Measurements from ENCODE around the gene MXD1. TPM values are rescaled to one million over a fixed set of nuclear protein-coding genes. Genes with fewer than 3 reads are reported as not detected.
A peak's percentile ranks its signal among the peaks of the same experiment; 100 is the strongest.

The MXD1 gene
- total and polyA plus RNA-seq, 9 of the 15 experiments (the other 6 are each of a cell fraction or from before 2014, with no cell fraction given), result 6.7 to 35.9 (median 11.0) TPM

DNA sequence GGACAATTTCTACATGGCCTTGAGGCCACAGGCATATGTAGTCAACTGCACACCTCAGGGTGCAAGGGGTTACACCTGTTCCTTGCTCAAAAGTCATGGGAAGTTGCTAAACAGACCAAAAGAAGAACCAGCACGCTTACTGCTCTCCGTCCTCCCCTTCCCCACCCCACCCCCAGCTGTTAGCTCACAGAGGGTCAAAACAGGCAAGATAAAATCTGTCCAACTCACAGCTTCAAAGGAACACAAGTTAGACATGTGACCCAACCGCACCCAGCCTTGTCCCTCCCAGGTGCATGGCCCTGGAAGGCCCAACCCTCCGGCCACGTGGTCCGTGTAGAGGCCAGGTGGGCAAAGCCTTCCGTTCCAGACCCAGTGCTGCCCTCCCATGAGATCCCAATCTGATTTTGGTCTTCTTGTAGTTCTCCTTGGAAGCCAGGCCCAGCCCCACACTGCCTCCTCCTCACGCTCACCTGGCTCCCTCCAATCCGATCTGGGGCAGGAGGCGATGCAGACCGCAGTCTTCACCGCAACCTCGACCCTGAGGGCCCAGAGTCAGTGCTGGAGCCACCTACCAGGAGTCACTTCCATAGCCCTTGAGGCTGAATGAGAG is 61.0 kb downstream of the MXD1 start (continued):
- TF ChIP-seq, protein P1, sequence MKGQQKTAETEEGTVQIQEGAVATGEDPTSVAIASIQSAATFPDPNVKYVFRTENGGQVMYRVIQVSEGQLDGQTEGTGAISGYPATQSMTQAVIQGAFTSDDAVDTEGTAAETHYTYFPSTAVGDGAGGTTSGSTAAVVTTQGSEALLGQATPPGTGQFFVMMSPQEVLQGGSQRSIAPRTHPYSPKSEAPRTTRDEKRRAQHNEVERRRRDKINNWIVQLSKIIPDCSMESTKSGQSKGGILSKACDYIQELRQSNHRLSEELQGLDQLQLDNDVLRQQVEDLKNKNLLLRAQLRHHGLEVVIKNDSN (CRISPR knock-in tag; IDR thresholded peaks at IDR 0.05), result peak; percentile 86
- TF ChIP-seq RBM17 (IDR thresholded peaks at IDR 0.05; ENCODE audit: borderline replicate concordance, low read depth, low read length), result no peak
- TF ChIP-seq, protein P2, sequence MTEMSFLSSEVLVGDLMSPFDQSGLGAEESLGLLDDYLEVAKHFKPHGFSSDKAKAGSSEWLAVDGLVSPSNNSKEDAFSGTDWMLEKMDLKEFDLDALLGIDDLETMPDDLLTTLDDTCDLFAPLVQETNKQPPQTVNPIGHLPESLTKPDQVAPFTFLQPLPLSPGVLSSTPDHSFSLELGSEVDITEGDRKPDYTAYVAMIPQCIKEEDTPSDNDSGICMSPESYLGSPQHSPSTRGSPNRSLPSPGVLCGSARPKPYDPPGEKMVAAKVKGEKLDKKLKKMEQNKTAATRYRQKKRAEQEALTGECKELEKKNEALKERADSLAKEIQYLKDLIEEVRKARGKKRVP (CRISPR knock-in tag; IDR thresholded peaks at IDR 0.05), result peak; percentile 61; the same call in 1 of the 2 replicates
- peak; percentile 77; the same call in 1 of the 2 replicates for TF ChIP-seq MTA3 (IDR thresholded peaks at IDR 0.05; ENCODE audit: borderline replicate concordance)
- peak in 1 of 2 experiments; percentile 62; a peak in 1 of 4 replicates for TF ChIP-seq TBL1XR1 (IDR thresholded peaks at IDR 0.05; ENCODE audit: low read length in 2 of 2)
- TF ChIP-seq, protein P3, sequence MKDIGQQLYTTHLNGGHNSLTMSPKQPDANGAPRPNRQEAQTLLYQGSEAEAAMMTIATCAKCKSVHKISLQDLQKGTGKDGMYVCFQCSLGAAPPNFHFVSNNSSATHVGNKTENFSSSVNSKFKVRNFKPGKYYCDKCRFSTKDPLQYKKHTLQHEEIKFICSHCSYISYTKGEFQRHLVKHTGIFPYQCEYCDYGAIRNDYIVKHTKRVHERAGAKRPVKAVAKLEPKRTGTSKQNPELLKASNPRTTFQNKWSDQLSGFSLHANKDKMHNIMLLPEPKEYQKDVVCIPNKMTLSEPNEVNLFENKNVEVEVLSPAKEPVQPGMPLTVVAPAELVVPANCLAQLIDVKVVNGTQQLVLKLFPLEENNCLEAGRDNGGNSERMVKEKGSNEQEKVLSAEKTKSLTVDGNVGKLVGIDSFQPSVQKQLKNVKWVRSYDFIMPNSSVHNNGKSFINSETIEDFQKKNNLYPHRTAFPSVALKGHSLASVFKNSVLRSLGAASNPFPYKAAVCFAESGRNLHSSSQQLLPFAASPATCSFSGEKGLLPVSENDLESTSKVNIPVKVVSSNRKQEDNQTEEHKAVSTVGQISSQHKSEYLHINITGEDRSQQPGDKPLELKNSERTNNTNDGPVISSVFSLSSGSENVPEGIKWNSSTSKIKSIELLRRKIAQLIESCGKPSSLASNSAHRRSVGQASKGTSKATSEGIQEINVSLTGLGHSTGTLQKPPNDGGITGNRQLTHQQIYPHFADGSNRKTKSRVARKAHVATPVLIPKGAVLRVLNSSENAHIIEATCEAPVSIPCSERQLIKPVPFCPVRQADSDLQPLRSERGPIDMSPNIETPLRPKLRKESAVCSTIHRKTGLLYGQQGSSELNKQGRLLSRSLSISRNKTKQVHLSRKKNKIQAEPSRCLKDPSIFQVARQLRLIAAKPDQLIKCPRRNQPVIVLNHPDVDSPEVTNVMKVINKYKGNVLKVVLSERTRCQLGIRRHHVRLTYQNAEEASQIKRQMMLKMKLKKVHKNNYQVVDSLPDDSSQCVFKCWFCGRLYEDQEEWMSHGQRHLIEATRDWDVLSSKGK (CRISPR knock-in tag; IDR thresholded peaks at IDR 0.05), result no peak
- no peak for TF ChIP-seq TAF7 (tag; IDR thresholded peaks at IDR 0.05)
- TF ChIP-seq, protein P4, sequence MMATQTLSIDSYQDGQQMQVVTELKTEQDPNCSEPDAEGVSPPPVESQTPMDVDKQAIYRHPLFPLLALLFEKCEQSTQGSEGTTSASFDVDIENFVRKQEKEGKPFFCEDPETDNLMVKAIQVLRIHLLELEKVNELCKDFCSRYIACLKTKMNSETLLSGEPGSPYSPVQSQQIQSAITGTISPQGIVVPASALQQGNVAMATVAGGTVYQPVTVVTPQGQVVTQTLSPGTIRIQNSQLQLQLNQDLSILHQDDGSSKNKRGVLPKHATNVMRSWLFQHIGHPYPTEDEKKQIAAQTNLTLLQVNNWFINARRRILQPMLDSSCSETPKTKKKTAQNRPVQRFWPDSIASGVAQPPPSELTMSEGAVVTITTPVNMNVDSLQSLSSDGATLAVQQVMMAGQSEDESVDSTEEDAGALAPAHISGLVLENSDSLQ (IDR thresholded peaks at IDR 0.05), result no peak
- TF ChIP-seq, protein P5, sequence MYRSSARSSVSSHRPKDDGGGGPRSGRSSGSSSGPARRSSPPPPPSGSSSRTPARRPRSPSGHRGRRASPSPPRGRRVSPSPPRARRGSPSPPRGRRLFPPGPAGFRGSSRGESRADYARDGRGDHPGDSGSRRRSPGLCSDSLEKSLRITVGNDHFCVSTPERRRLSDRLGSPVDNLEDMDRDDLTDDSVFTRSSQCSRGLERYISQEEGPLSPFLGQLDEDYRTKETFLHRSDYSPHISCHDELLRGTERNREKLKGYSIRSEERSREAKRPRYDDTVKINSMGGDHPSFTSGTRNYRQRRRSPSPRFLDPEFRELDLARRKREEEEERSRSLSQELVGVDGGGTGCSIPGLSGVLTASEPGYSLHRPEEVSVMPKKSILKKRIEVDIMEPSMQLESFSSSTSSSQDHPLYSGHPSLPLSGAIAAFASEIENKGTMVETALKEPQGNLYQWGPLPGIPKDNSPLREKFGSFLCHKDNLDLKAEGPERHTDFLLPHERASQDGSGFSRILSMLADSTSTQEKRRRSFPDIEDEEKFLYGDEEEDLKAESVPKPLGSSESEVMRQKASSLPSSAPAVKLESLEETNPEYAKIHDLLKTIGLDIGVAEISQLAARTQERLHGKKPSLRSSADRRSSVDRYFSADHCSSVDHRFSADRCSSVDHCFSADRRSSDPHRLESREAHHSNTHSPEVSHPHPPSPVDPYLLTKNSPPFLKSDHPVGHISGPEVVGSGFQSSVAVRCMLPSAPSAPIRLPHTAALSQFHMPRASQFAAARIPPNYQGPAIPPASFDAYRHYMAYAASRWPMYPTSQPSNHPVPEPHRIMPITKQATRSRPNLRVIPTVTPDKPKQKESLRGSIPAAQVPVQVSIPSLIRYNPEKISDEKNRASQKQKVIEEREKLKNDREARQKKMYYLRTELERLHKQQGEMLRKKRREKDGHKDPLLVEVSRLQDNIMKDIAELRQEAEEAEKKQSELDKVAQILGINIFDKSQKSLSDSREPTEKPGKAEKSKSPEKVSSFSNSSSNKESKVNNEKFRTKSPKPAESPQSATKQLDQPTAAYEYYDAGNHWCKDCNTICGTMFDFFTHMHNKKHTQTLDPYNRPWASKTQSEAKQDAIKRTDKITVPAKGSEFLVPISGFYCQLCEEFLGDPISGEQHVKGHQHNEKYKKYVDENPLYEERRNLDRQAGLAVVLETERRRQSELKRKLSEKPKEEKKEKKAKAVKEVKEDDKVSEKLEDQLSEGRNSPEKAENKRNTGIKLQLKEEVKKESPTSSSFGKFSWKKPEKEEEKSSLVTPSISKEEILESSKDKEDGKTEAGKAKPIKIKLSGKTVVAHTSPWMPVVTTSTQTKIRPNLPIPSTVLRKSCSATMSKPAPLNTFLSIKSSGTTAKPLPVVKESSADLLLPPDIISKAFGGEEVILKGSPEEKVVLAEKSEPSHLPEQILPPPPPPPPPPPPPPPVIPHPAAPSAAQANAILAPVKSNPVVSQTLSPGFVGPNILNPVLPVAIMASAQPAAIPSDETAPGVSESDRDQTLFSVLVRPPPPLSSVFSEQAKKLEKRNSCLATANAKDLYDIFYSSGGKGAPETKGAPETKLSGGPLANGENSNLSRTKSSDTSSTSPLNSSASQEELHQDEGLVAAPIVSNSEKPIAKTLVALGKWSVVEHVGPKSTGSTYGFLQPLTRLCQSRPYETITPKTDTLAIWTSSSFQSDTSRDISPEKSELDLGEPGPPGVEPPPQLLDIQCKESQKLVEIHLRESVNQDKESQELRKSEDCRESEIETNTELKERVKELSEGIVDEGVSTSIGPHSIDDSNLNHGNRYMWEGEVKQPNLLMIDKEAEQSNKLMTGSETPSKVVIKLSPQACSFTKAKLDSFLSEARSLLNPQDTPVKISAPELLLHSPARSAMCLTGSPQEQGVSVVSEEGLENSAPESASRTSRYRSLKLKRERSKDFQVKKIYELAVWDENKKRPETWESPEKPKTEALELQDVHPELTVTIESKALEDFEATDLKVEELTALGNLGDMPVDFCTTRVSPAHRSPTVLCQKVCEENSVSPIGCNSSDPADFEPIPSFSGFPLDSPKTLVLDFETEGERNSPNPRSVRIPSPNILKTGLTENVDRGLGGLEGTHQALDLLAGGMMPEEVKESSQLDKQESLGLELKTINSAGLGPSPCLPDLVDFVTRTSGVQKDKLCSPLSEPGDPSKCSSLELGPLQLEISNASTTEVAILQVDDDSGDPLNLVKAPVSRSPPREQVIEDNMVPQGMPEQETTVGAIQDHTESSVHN (IDR thresholded peaks at IDR 0.05; ENCODE audit: borderline replicate concordance in 1 of 2, low read depth in 1 of 2), result peak in 1 of 2 experiments; percentile 55; a peak in 1 of 4 replicates
- no peak for TF ChIP-seq SETDB1 (IDR thresholded peaks at IDR 0.05; ENCODE audit: low read length)
- TF ChIP-seq SMARCC2 (IDR thresholded peaks at IDR 0.05; ENCODE audit: low read depth), result no peak

Measured in K562 (cell line).